ENCODE measurements around the gene SPINT2.

DNA sequence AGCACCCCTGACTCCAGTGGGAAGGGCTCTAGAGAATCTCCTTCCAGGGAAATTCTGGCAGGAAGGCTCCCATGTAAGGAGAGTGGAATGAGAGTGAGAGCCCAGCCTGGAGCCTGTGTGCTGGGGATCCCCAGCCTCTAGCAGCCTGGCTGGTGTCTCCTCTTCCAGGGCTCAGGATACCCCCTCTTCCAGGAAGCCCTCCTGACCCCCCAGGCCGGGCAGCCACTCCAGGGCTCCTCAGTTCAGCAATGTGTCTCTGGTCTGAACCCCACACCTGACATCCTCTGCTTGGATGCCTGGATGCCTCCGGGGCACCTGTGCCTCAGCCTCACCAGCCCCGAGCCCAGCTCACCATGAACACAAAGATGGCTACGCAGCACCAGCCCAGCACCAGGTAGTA lies 42.7 kb downstream of the SPINT2 start:
- TF ChIP-seq POLR2A (IDR thresholded peaks at IDR 0.05) (no peak), CTCF (IDR thresholded peaks at IDR 0.05) (no peak)
